ENCODE measurements around the gene RHNO1.

GRCh38 chr12:2877047-2877952 lies at the start of gene RHNO1, which contains the start of gene FOXM1:
- TF ChIP-seq CTCF (conservative IDR thresholded peaks at IDR 0.05; ENCODE audit: low read length) = no peak
- TF ChIP-seq EZH2phosphoT487 (IDR thresholded peaks at IDR 0.05; ENCODE audit: borderline replicate concordance) = no peak

All from Loucy (cell line).